ENCODE measurements around the gene ACAA1. TPM values are rescaled to one million over a fixed set of nuclear protein-coding genes. Genes with fewer than 3 reads are reported as not detected.

ACAA1 gene
- total and polyA plus RNA-seq, 9 of the 15 experiments (the other 6 are each of a cell fraction or from before 2014, with no cell fraction given): 4.0 to 88.9 (median 57.2) TPM

DNA sequence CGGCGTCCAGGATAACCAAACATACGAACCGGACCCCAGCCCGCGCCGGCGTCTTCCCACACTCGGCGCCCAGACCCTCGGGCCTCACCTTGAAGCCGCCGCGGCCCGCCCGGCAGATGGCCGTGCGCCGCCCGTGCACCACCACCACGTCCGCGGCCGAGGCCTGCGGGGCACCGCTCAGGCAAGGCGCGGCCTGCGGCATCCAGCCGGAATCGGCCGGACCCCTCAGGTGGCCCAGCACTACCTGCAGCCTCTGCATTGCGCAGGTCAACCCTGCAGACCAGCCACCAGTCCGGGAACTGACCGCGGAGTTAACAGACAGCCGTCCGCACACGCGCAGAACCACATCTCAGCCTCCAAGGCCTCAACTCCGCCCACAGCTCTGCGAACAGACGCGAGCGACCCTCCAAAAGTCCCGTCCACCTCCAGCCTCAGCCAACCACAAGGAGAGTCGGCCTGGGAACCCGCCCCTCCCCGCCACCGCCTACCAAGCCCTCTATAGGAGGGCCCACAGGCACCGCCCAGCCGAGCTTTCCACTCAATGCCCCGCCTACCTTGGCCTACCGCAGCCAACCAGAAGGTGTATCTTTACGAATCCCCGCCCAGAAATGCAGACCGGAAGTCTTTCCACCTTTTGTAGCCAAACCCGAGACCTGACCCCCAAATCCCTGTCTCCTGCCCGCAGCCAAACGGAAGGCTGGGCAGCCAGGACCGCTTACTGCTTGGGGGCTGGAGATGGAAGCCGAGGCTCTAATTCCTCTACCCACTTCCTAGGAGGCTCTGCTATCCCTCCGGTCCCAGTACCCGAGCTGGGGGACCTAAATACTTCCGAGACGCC is at the start of gene ACAA1 (continued):
- TF ChIP-seq, protein P1, sequence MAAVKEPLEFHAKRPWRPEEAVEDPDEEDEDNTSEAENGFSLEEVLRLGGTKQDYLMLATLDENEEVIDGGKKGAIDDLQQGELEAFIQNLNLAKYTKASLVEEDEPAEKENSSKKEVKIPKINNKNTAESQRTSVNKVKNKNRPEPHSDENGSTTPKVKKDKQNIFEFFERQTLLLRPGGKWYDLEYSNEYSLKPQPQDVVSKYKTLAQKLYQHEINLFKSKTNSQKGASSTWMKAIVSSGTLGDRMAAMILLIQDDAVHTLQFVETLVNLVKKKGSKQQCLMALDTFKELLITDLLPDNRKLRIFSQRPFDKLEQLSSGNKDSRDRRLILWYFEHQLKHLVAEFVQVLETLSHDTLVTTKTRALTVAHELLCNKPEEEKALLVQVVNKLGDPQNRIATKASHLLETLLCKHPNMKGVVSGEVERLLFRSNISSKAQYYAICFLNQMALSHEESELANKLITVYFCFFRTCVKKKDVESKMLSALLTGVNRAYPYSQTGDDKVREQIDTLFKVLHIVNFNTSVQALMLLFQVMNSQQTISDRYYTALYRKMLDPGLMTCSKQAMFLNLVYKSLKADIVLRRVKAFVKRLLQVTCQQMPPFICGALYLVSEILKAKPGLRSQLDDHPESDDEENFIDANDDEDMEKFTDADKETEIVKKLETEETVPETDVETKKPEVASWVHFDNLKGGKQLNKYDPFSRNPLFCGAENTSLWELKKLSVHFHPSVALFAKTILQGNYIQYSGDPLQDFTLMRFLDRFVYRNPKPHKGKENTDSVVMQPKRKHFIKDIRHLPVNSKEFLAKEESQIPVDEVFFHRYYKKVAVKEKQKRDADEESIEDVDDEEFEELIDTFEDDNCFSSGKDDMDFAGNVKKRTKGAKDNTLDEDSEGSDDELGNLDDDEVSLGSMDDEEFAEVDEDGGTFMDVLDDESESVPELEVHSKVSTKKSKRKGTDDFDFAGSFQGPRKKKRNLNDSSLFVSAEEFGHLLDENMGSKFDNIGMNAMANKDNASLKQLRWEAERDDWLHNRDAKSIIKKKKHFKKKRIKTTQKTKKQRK (IDR thresholded peaks at IDR 0.05; ENCODE audit: borderline replicate concordance, low read depth, low read length): no peak
- peak; percentile 42; the same call in 1 of the 2 replicates for TF ChIP-seq EP400 (IDR thresholded peaks at IDR 0.05)
- no peak for TF ChIP-seq ZMIZ1 (IDR thresholded peaks at IDR 0.05; ENCODE audit: low read depth in 2 of 2, low read length in 2 of 2)
- TF ChIP-seq E4F1 (CRISPR knock-in tag; IDR thresholded peaks at IDR 0.05; ENCODE audit: borderline replicate concordance): no peak
- 0 out of 2 replicates have a peak, but pooled peaks have one; percentile 5 for TF ChIP-seq NR3C1 (CRISPR knock-in tag; IDR thresholded peaks at IDR 0.05)
- TF ChIP-seq MYNN (IDR thresholded peaks at IDR 0.05): no peak
- TF ChIP-seq MYNN (CRISPR knock-in tag; IDR thresholded peaks at IDR 0.05): no peak
- no peak for TF ChIP-seq AFF1 (IDR thresholded peaks at IDR 0.05; ENCODE audit: low read depth in 1 of 2, partially characterized antibody in 2 of 2)
- no peak for TF ChIP-seq ZNF239 (CRISPR knock-in tag; IDR thresholded peaks at IDR 0.05)
- TF ChIP-seq SIRT6 (IDR thresholded peaks at IDR 0.05; ENCODE audit: low read depth, low read length): no peak
- no peak for TF ChIP-seq RAD51 (IDR thresholded peaks at IDR 0.05; ENCODE audit: borderline replicate concordance, low read depth)
- no peak for TF ChIP-seq POU5F1 (IDR thresholded peaks at IDR 0.05; ENCODE audit: borderline replicate concordance, low read depth, low read length, partially characterized antibody)

All from K562 (cell line).